GM18511 (cell line): ENCODE measurements around the gene CYP27C1.
"Not testable (repeated sequence)": the region's sequence is repeated elsewhere in the genome, so short reads cannot be mapped to it uniquely, and the experiment has no call there.

Experiments
- ATAC-seq: cut with Tn5 transposase; IDR thresholded peaks from one replicate; pipeline ENCODE4 v1.9.1; 2021; ENCODE audit warnings: mild to moderate bottlenecking, moderate library complexity; ENCODE audit not compliant: unreplicated experiment

Gene CYP27C1

GRCh38 chr2:127224135-127224534 lies 4.0 kb upstream of the CYP27C1 start:
- ATAC-seq, result not testable (repeated sequence)

- no peak for ATAC-seq
Observed at GRCh38 chr2:127220768-127221527, 849 bp upstream of the CYP27C1 start.

GRCh38 chr2:127219171-127220070 lies 678 bp downstream of the CYP27C1 start:
- ATAC-seq, result no peak

GRCh38 chr2:127218812-127219170 lies 1.3 kb downstream of the CYP27C1 start:
- no peak for ATAC-seq

- no peak for ATAC-seq
Observed at GRCh38 chr2:127217470-127218325, 2.4 kb downstream of the CYP27C1 start.

- no peak for ATAC-seq
Observed at GRCh38 chr2:127216593-127216992, 3.5 kb downstream of the CYP27C1 start.

- ATAC-seq, result no peak
Observed at GRCh38 chr2:127216095-127216494, 4.0 kb downstream of the CYP27C1 start.

GRCh38 chr2:127214201-127214600 lies 5.9 kb downstream of the CYP27C1 start:
- ATAC-seq, result not testable (repeated sequence)

GRCh38 chr2:127208313-127208712 lies 11.8 kb downstream of the CYP27C1 start:
- ATAC-seq, result no peak

GRCh38 chr2:127205218-127206125 lies 14.6 kb downstream of the CYP27C1 start:
- no peak for ATAC-seq

GRCh38 chr2:127201452-127201851 lies 18.6 kb downstream of the CYP27C1 start:
- ATAC-seq, result no peak

- ATAC-seq, result no peak
Observed at GRCh38 chr2:127200962-127201361, 19.1 kb downstream of the CYP27C1 start.

GRCh38 chr2:127199223-127199622 lies 20.9 kb downstream of the CYP27C1 start:
- no peak for ATAC-seq

GRCh38 chr2:127197475-127198385 lies 22.4 kb downstream of the CYP27C1 start:
- ATAC-seq, result no peak

- ATAC-seq, result no peak
Observed at GRCh38 chr2:127196998-127197397, 23.1 kb downstream of the CYP27C1 start.

GRCh38 chr2:127196549-127196948 lies 23.6 kb downstream of the CYP27C1 start:
- ATAC-seq, result no peak

GRCh38 chr2:127195140-127196074 lies 24.7 kb downstream of the CYP27C1 start:
- ATAC-seq, result no peak

GRCh38 chr2:127194447-127194846 lies 25.7 kb downstream of the CYP27C1 start:
- no peak for ATAC-seq
